HepG2 (cell line): ENCODE results near the gene CD4. TPM values are rescaled to one million over a fixed set of nuclear protein-coding genes. Genes with fewer than 3 reads are reported as not detected.

Source experiments
- ATAC-seq: fragments of 200-7000 bp; cut with Tn5 transposase; 3 replicates; pipeline ENCODE4 v1.9.1; 2020; ENCODE audit warnings: mild to moderate bottlenecking, moderate library complexity
- BruUV-seq: library from RNA; stranded (reverse); fragments of 400-500 nt; replicated peaks from 2 replicates; lab custom pipeline; 2021; lab: Mats Ljungman, UMichigan
- CTCF ChIA-PET: fragments of 300-600 bp; formaldehyde crosslinking; extraction: SDS; loops from one replicate; lab custom pipeline; 2021; ENCODE audit warnings: low total read pairs, inconsistent platforms, low intra/inter-chr PET ratio; lab: Yijun Ruan, JAX
- POLR2A ChIA-PET: fragments of 350-600 bp; sonication (Branson Sonifier 250); formaldehyde crosslinking; loops from one replicate; lab custom pipeline; 2020; ENCODE audit warnings: antibody characterized with exemption, inconsistent platforms; lab: Yijun Ruan, JAX
- DNase-seq: peaks from one replicate; pipeline ENCODE4 v3.0.0-alpha.2; 2015; ENCODE audit warnings: low spot score
- FAIRE-seq: peaks from 3 replicates; lab custom pipeline; 2011; peaks lifted over from hg19 to GRCh38; lab: Jason Lieb, UNC
- H2AFZ ChIP-seq: one replicate; pipeline ENCODE4 v1.6.1; 2011; ENCODE audit warnings: low read length, inconsistent platforms
- H3K27ac ChIP-seq: fragments of 300-600 bp; 3 replicates; pipeline ENCODE4 v1.8.0; 2011; ENCODE audit warnings: mixed run types, mild to moderate bottlenecking, mixed read lengths, low read length, inconsistent platforms; ENCODE audit not compliant: insufficient read depth; ENCODE audit errors: extremely low read length
- H3K27me3 ChIP-seq, 2 experiments: fragments of 200-600 bp in 1 of 2; 2 replicates in 1 of 2; 3 replicates in 1 of 2; pipeline versions ENCODE4 v1.6.0 to v1.8.0; 2011; ENCODE audit warnings: low read length in 2 of 2, mild to moderate bottlenecking in 2 of 2, moderate library complexity in 2 of 2, inconsistent platforms in 1 of 2; ENCODE audit not compliant: insufficient read depth in 2 of 2, control insufficient read depth in 1 of 2
- H3K36me3 ChIP-seq, 2 experiments: fragments of 200-600 bp in 1 of 2; replicated peaks in 1 of 2; 2 replicates in 1 of 2; 3 replicates in 1 of 2; pipeline versions ENCODE4 v1.5.1 to v1.8.0; 2011; ENCODE audit warnings: low read length in 2 of 2, inconsistent platforms in 1 of 2; ENCODE audit not compliant: insufficient read depth in 2 of 2, control insufficient read depth in 1 of 2
- H3K4me1 ChIP-seq: 2 replicates; pipeline ENCODE4 v1.5.1; 2012; ENCODE audit warnings: low read length, inconsistent platforms; ENCODE audit not compliant: insufficient read depth
- H3K4me2 ChIP-seq: 2 replicates; pipeline ENCODE4 v1.6.0; 2011; ENCODE audit warnings: low read depth, low read length, inconsistent platforms
- H3K4me3 ChIP-seq, 3 experiments: fragments of 200-600 bp in 1 of 3; sonication (generic), shearing (Covaris generic) in 1 of 3; replicated peaks in 1 of 3; 2 replicates each; pipeline ENCODE4 v1.5.1; 2011 to 2016; ENCODE audit warnings: low read length in 3 of 3, inconsistent platforms in 2 of 3, low read depth in 2 of 3, mild to moderate bottlenecking in 2 of 3, control low read depth in 1 of 3, mixed read lengths in 1 of 3; ENCODE audit not compliant: insufficient read depth in 1 of 3
- H3K79me2 ChIP-seq: one replicate; pipeline ENCODE4 v1.6.1; 2011; ENCODE audit warnings: low read length, inconsistent platforms; ENCODE audit not compliant: insufficient read depth
- H3K9ac ChIP-seq: 2 replicates; pipeline ENCODE4 v1.6.0; 2011; ENCODE audit warnings: mild to moderate bottlenecking, low read depth, low read length, inconsistent platforms; ENCODE audit not compliant: insufficient read depth
- H3K9me3 ChIP-seq: 2 replicates; pipeline ENCODE4 v1.5.1; 2012; ENCODE audit warnings: mild to moderate bottlenecking, low read length
- H4K20me1 ChIP-seq: 2 replicates; pipeline ENCODE4 v1.6.0; 2011; ENCODE audit warnings: inconsistent platforms, mild to moderate bottlenecking, low read length, moderate library complexity; ENCODE audit not compliant: insufficient read depth
- NCOA1 ChIP-seq: sonication (generic); formaldehyde crosslinking; IDR thresholded peaks from 2 replicates; pipeline ENCODE4 v1.9.0; 2021; ENCODE audit warnings: missing genetic modification reagents
- POLR2AphosphoS5 ChIP-seq: IDR thresholded peaks from 2 replicates; pipeline ENCODE4 v1.6.1; 2012; ENCODE audit warnings: low read depth, low read length
- RBFOX2 ChIP-seq: fragments of 200-400 bp; formaldehyde crosslinking; IDR thresholded peaks from 2 replicates; pipeline ENCODE4 v1.6.1; 2017; ENCODE audit warnings: low read depth, mild to moderate bottlenecking, low read length
- SMARCE1 ChIP-seq: fragments of 450-650 bp; IDR thresholded peaks from 2 replicates; pipeline ENCODE4 v1.6.1; 2017; ENCODE audit warnings: borderline replicate concordance
- SPEN ChIP-seq: sonication (generic); formaldehyde crosslinking; IDR thresholded peaks from 2 replicates; pipeline ENCODE4 v1.5.1; 2020; ENCODE audit warnings: low read depth, mild to moderate bottlenecking, missing genetic modification reagents
- ZIK1 ChIP-seq: sonication (generic); formaldehyde crosslinking; IDR thresholded peaks from 2 replicates; pipeline ENCODE4 v1.5.0; 2020; ENCODE audit warnings: mild to moderate bottlenecking, low read depth, missing genetic modification reagents, borderline replicate concordance
- ZNF101 ChIP-seq: sonication (generic); formaldehyde crosslinking; IDR thresholded peaks from 2 replicates; pipeline ENCODE4 v1.4.0; 2020; ENCODE audit warnings: mild to moderate bottlenecking, low read depth, missing genetic modification reagents, borderline replicate concordance
- ZSCAN31 ChIP-seq: sonication (generic); formaldehyde crosslinking; IDR thresholded peaks from 2 replicates; pipeline ENCODE4 v1.5.0; 2020; ENCODE audit warnings: low read depth, mild to moderate bottlenecking, missing genetic modification reagents
- WGBS: methylation state at CpG from one replicate; pipeline ENCODE4 v1.1.6; 2017; ENCODE audit warnings: low lambda C conversion rate; 5-methylcytosine and 5-hydroxymethylcytosine counted together
- in situ Hi-C: cut with HindIII; loops from 2 replicates; pipeline ENCODE4 v1.10.0; 2017; ENCODE audit warnings: low pct_unique_long_range_greater_than_20kb; ENCODE audit not compliant: extremely low pct_ligation_motif_present
- intact Hi-C: fragments of 100-400 bp; cut with micrococcal nuclease; formaldehyde crosslinking; loops from one replicate; pipeline ENCODE4 v1.10.0; 2022; ENCODE audit not compliant: unreplicated experiment
- polyA plus RNA-seq, 8 experiments: library from polyadenylated mRNA; depleted of rRNA in 3 of 8; stranded (reverse) in 7 of 8; unstranded in 1 of 8; fragments of >200 nt; fragmentation: Illumina TruSeq in 4 of 8; extraction: Trizol in 4 of 8; gene quantifications; 2 replicates each; pipeline versions ENCODE4 v1.2.1 to v1.2.3, GENCODE V29; 2011 to 2016; ENCODE audit warnings: low read depth in 4 of 8, missing spikeins in 1 of 8, mixed read lengths in 1 of 8; ENCODE audit not compliant: insufficient read depth in 1 of 8
- total RNA-seq, 5 experiments: library from RNA; depleted of rRNA; stranded (reverse); fragments of >200 nt; fragmentation: Illumina TruSeq; extraction: Trizol; gene quantifications; 2 replicates each; pipeline ENCODE4 v1.2.3, GENCODE V29; 2016; ENCODE audit warnings: low read depth in 1 of 5
- TF ChIP-seq, protein P1 (sequence below): sonication (generic); formaldehyde crosslinking; IDR thresholded peaks from 2 replicates; pipeline ENCODE4 v1.4.0; 2020; ENCODE audit warnings: missing genetic modification reagents
- TF ChIP-seq, protein P2 (sequence below): sonication (generic); formaldehyde crosslinking; IDR thresholded peaks from 2 replicates; pipeline ENCODE4 v1.4.0; 2020; ENCODE audit warnings: low read depth, mild to moderate bottlenecking, missing genetic modification reagents
- TF ChIP-seq, protein P3 (sequence below): sonication (generic); formaldehyde crosslinking; IDR thresholded peaks from 2 replicates; pipeline ENCODE4 v1.8.0; 2022; ENCODE audit warnings: mild to moderate bottlenecking, missing genetic modification reagents; ENCODE audit not compliant: insufficient replicate concordance

Gene CD4
- total and polyA plus RNA-seq, 2 of the 13 experiments (the other 11 are each of a cell fraction or from before 2014, with no cell fraction given): 0.07 to 0.95 TPM

DNA sequence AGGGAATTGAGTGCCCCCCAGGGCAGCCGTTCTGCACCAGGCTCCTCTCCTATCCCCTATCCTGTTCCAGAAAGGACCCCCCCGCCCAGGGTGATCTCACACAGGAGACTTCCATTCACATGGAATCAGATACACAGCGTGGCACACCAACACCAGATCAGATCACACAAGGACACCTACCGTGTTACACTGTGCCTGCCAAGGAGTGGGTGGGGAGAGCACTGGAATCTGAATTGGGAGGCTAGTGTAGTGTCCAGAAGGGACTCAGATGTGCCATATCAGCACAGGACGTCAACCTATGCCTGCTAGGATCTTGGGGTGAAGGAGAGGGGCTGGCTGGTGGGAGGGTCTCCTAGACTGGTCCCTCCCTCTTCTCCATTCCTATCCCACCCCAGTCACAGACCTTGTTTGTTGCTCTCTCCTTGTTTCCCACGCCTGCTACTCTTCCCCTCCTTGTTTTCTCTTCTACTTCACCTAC lies 20.9 kb upstream of the CD4 start:
- H3K36me3 ChIP-seq: peaks cover 0 to 11% of the 10 kb centered on the region in 2 experiments; a peak in 1 of 5 replicates
- DNase-seq: no peak
- no peak for FAIRE-seq
- H2AFZ ChIP-seq: no peak overlapping the region
- ChIA-PET CTCF (interaction anchor here (2.3 kb wide), 1 partner anchor 15 kb away, joined by 13 read pairs; the partner anchor contains the start of gene MLF2), POLR2A (interaction anchor here (0.7 to 8.3 kb wide), 11 partner anchors 8 to 234 kb away, joined by 3 to 162 read pairs (median 4); partner anchors contain the start of genes CD4, CDCA3, COPS7A and GAPDH)
- H4K20me1 ChIP-seq: 0 out of 2 replicates have a peak, but pooled peaks cover 6% of the 10 kb centered on the region
- peak overlapping the region; percentile 88 for H3K27ac ChIP-seq
- intact Hi-C loops (no loop called here), in situ Hi-C loops (no loop called here)
- WGBS: 62% methylated on average over 4 of the region's 6 CpGs
- TF ChIP-seq, protein P1, sequence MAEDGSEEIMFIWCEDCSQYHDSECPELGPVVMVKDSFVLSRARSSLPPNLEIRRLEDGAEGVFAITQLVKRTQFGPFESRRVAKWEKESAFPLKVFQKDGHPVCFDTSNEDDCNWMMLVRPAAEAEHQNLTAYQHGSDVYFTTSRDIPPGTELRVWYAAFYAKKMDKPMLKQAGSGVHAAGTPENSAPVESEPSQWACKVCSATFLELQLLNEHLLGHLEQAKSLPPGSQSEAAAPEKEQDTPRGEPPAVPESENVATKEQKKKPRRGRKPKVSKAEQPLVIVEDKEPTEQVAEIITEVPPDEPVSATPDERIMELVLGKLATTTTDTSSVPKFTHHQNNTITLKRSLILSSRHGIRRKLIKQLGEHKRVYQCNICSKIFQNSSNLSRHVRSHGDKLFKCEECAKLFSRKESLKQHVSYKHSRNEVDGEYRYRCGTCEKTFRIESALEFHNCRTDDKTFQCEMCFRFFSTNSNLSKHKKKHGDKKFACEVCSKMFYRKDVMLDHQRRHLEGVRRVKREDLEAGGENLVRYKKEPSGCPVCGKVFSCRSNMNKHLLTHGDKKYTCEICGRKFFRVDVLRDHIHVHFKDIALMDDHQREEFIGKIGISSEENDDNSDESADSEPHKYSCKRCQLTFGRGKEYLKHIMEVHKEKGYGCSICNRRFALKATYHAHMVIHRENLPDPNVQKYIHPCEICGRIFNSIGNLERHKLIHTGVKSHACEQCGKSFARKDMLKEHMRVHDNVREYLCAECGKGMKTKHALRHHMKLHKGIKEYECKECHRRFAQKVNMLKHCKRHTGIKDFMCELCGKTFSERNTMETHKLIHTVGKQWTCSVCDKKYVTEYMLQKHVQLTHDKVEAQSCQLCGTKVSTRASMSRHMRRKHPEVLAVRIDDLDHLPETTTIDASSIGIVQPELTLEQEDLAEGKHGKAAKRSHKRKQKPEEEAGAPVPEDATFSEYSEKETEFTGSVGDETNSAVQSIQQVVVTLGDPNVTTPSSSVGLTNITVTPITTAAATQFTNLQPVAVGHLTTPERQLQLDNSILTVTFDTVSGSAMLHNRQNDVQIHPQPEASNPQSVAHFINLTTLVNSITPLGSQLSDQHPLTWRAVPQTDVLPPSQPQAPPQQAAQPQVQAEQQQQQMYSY: no peak
- no peak for TF ChIP-seq NCOA1 (CRISPR knock-in tag)
- 0 out of 2 replicates have a peak, but pooled peaks have one; percentile 38 for TF ChIP-seq ZIK1 (CRISPR knock-in tag)
- TF ChIP-seq ZSCAN31 (CRISPR knock-in tag): no peak
- TF ChIP-seq, protein P2, sequence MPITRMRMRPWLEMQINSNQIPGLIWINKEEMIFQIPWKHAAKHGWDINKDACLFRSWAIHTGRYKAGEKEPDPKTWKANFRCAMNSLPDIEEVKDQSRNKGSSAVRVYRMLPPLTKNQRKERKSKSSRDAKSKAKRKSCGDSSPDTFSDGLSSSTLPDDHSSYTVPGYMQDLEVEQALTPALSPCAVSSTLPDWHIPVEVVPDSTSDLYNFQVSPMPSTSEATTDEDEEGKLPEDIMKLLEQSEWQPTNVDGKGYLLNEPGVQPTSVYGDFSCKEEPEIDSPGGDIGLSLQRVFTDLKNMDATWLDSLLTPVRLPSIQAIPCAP (CRISPR knock-in tag): no peak
- peak; percentile 43; the same call in 1 of the 2 replicates for TF ChIP-seq POLR2AphosphoS5
- TF ChIP-seq SPEN (CRISPR knock-in tag): peak; percentile 9; the same call in 1 of the 2 replicates
- TF ChIP-seq SMARCE1: no peak
- TF ChIP-seq ZNF101: 0 out of 2 replicates have a peak, but pooled peaks have one; percentile 38
- 0 out of 2 replicates have a peak, but pooled peaks have one; percentile 9 for TF ChIP-seq RBFOX2
- TF ChIP-seq, protein P3, sequence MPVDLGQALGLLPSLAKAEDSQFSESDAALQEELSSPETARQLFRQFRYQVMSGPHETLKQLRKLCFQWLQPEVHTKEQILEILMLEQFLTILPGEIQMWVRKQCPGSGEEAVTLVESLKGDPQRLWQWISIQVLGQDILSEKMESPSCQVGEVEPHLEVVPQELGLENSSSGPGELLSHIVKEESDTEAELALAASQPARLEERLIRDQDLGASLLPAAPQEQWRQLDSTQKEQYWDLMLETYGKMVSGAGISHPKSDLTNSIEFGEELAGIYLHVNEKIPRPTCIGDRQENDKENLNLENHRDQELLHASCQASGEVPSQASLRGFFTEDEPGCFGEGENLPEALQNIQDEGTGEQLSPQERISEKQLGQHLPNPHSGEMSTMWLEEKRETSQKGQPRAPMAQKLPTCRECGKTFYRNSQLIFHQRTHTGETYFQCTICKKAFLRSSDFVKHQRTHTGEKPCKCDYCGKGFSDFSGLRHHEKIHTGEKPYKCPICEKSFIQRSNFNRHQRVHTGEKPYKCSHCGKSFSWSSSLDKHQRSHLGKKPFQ: no peak
- BruUV-seq: no TSS peak
- H3K9me3 ChIP-seq: no peaks in the 10 kb centered on the region
- H3K9ac ChIP-seq: peak overlapping the region; percentile 90
- peak overlapping the region; percentile 81 to 91 (median 86); a peak in 5 of 6 replicates for H3K4me3 ChIP-seq
- no peak for ATAC-seq
- H3K4me1 ChIP-seq: peaks cover 71% of the 10 kb centered on the region
- H3K27me3 ChIP-seq: no peaks in the 10 kb centered on the region
- H3K79me2 ChIP-seq: peaks cover 20% of the 10 kb centered on the region
- H3K4me2 ChIP-seq: peak overlapping the region; percentile 93
